Measurements from ENCODE around the gene ZNF212. TPM values are rescaled to one million over a fixed set of nuclear protein-coding genes. Genes with fewer than 3 reads are reported as not detected.
"Not testable (repeated sequence)": the region's sequence is repeated elsewhere in the genome, so short reads cannot be mapped to it uniquely, and the experiment has no call there.

The ZNF212 gene
- total RNA-seq, 6 experiments from 2014 or later: 2.6 to 5.9 (median 4.7) TPM

- 24% methylated on average over 3 of the region's 6 CpGs for WGBS (ENCODE audit: insufficient coverage, low coverage, low lambda C conversion rate, missing lambda C conversion rate)
- peak in 3 of 4 donors; percentile 42 to 53 (median 50) for ATAC-seq
Observed at GRCh38 chr7:149226840-149227494, 12.5 kb upstream of the ZNF212 start.

GRCh38 chr7:149228831-149229471 lies 10.5 kb upstream of the ZNF212 start:
- Histone ChIP-seq H3K36me3 (peaks cover 0 to 14% (median 5%) of the 10 kb centered on the region in 4 donors), H3K27me3 (no peaks in the 10 kb centered on the region), H3K27ac (no peak overlapping the region), H3K9me3 (no peaks in the 10 kb centered on the region), H3K4me1 (no peaks in the 10 kb centered on the region), H3K4me3 (no peak overlapping the region)
- 37% methylated on average over 5 of the region's 7 CpGs for WGBS (ENCODE audit: insufficient coverage, low coverage, low lambda C conversion rate, missing lambda C conversion rate)
- intact Hi-C loops (cut with DNase I): no loop called here
- DNase-seq (no peak), ATAC-seq (peak in 1 of 4 donors; percentile 8)
- TF ChIP-seq CTCF (IDR thresholded peaks at IDR 0.05) (no peak), POLR2A (IDR thresholded peaks at IDR 0.05) (no peak)

More at GRCh38 chr7:149226840-149227494, 12.5 kb upstream of the ZNF212 start:
- TF ChIP-seq CTCF (IDR thresholded peaks at IDR 0.05) (no peak), POLR2A (IDR thresholded peaks at IDR 0.05) (no peak)
- H3K27ac ChIP-seq: no peak overlapping the region
- no peak for DNase-seq
- no peak overlapping the region for H3K4me3 ChIP-seq
- intact Hi-C loops (cut with DNase I): no loop called here
- H3K27me3 ChIP-seq: no peaks in the 10 kb centered on the region
- no peaks in the 10 kb centered on the region for H3K4me1 ChIP-seq
- H3K9me3 ChIP-seq: no peaks in the 10 kb centered on the region
- peaks cover 0 to 18% (median 5%) of the 10 kb centered on the region in 4 donors for H3K36me3 ChIP-seq

GRCh38 chr7:149229526-149229925 lies 9.9 kb upstream of the ZNF212 start:
- TF ChIP-seq CTCF (IDR thresholded peaks at IDR 0.05): no peak
- no peak for TF ChIP-seq POLR2A (IDR thresholded peaks at IDR 0.05)
- no peaks in the 10 kb centered on the region for H3K4me1 ChIP-seq
- H3K27ac ChIP-seq: no peak overlapping the region
- DNase-seq (no peak), ATAC-seq (peak in 1 of 4 donors; percentile 10)
- H3K36me3 ChIP-seq: peaks cover 0 to 9% (median 2%) of the 10 kb centered on the region in 4 donors
- H3K27me3 ChIP-seq: no peaks in the 10 kb centered on the region
- no peak overlapping the region for H3K4me3 ChIP-seq
- WGBS (ENCODE audit: insufficient coverage, low coverage, low lambda C conversion rate, missing lambda C conversion rate): 47% methylated on average over 6 of the region's 6 CpGs
- intact Hi-C loops (cut with DNase I): no loop called here
- no peaks in the 10 kb centered on the region for H3K9me3 ChIP-seq

GRCh38 chr7:149232362-149232761 lies 7.1 kb upstream of the ZNF212 start:
- intact Hi-C loops (cut with DNase I): no loop called here
- Histone ChIP-seq H3K27ac (no peak overlapping the region), H3K36me3 (no peaks in the 10 kb centered on the region), H3K4me1 (no peaks in the 10 kb centered on the region), H3K27me3 (no peaks in the 10 kb centered on the region), H3K4me3 (no peak overlapping the region), H3K9me3 (no peaks in the 10 kb centered on the region)
- no peak for DNase-seq
- WGBS (ENCODE audit: insufficient coverage, low coverage, low lambda C conversion rate, missing lambda C conversion rate): 44% methylated on average over 2 of the region's 2 CpGs
- no peak for ATAC-seq
- TF ChIP-seq POLR2A (IDR thresholded peaks at IDR 0.05) (no peak), CTCF (IDR thresholded peaks at IDR 0.05) (no peak)

- H3K4me3 ChIP-seq; H3K9me3 ChIP-seq; H3K4me1 ChIP-seq; DNase-seq; H3K27me3 ChIP-seq; H3K36me3 ChIP-seq; intact Hi-C loops (cut with DNase I); ATAC-seq; H3K27ac ChIP-seq: not testable (repeated sequence)
- 79% methylated on average over 5 of the region's 7 CpGs for WGBS (ENCODE audit: insufficient coverage, low coverage, low lambda C conversion rate, missing lambda C conversion rate)
Observed at GRCh38 chr7:149233655-149234204, 5.7 kb upstream of the ZNF212 start.

Data from right lobe of liver (tissue), 6 donors.